HepG2 (cell line): Measurements from ENCODE around the gene MB21D2. TPM values are rescaled to one million over a fixed set of nuclear protein-coding genes. Genes with fewer than 3 reads are reported as not detected.

ENCODE experiments used
- ATF7-NPFF ChIP-seq: sonication (generic); formaldehyde crosslinking; IDR thresholded peaks from 2 replicates; pipeline ENCODE4 v1.8.1; 2023; ENCODE audit warnings: mild to moderate bottlenecking, low read depth, missing genetic modification reagents, moderate library complexity
- FOXA1 ChIP-seq, 2 experiments: fragments of 450-650 bp in 1 of 2; sonication (generic) in 1 of 2; formaldehyde crosslinking in 1 of 2; IDR thresholded peaks; 2 replicates each; pipeline versions ENCODE4 v1.4.0 to v1.6.1; 2016 to 2020; ENCODE audit warnings: missing genetic modification reagents in 1 of 2
- GABPB1 ChIP-seq: IDR thresholded peaks from 2 replicates; pipeline ENCODE4 v1.6.1; 2016; ENCODE audit warnings: mild to moderate bottlenecking, missing genetic modification reagents, moderate library complexity, missing compliant biosample characterization
- KDM2A ChIP-seq: sonication (generic); formaldehyde crosslinking; IDR thresholded peaks from 2 replicates; pipeline ENCODE4 v1.4.0; 2020; ENCODE audit warnings: low read depth, missing genetic modification reagents, borderline replicate concordance
- KIAA2018 ChIP-seq: sonication (generic); formaldehyde crosslinking; IDR thresholded peaks from 2 replicates; pipeline ENCODE4 v1.5.0; 2020; ENCODE audit warnings: mild to moderate bottlenecking, missing genetic modification reagents, borderline replicate concordance
- NRL ChIP-seq: sonication (generic); formaldehyde crosslinking; IDR thresholded peaks from 2 replicates; pipeline ENCODE4 v1.5.0; 2020; ENCODE audit warnings: missing genetic modification reagents, mild to moderate bottlenecking, moderate library complexity, borderline replicate concordance
- POLR2A ChIP-seq, 2 experiments: IDR thresholded peaks; 2 replicates each; pipeline ENCODE4 v1.6.1; 2011; ENCODE audit warnings: low read depth in 2 of 2, low read length in 2 of 2, mild to moderate bottlenecking in 1 of 2, moderate library complexity in 1 of 2; ENCODE audit not compliant: insufficient read depth in 1 of 2
- POLR2AphosphoS5 ChIP-seq: IDR thresholded peaks from 2 replicates; pipeline ENCODE4 v1.6.1; 2012; ENCODE audit warnings: low read depth, low read length
- TBX2 ChIP-seq: sonication (generic); formaldehyde crosslinking; IDR thresholded peaks from 2 replicates; pipeline ENCODE4 v1.5.0; 2020; ENCODE audit warnings: missing genetic modification reagents, mild to moderate bottlenecking, borderline replicate concordance
- ZKSCAN1 ChIP-seq: fragments of 150-350 bp; IDR thresholded peaks from 2 replicates; pipeline ENCODE4 v1.6.1; 2014; ENCODE audit warnings: low read length
- ZNF282 ChIP-seq: fragments of 450-650 bp; IDR thresholded peaks from 2 replicates; pipeline ENCODE4 v1.6.1; 2018; ENCODE audit not compliant: partially characterized antibody
- ZNF839 ChIP-seq: sonication (generic); formaldehyde crosslinking; IDR thresholded peaks from 2 replicates; pipeline ENCODE4 v1.4.0; 2020; ENCODE audit warnings: missing genetic modification reagents, mild to moderate bottlenecking, borderline replicate concordance
- ZSCAN22 ChIP-seq: sonication (generic); formaldehyde crosslinking; IDR thresholded peaks from 2 replicates; pipeline ENCODE4 v1.4.0; 2020; ENCODE audit warnings: mild to moderate bottlenecking, missing genetic modification reagents
- polyA plus RNA-seq, 8 experiments: library from polyadenylated mRNA; depleted of rRNA in 3 of 8; stranded (reverse) in 7 of 8; unstranded in 1 of 8; fragments of >200 nt; fragmentation: Illumina TruSeq in 4 of 8; extraction: Trizol in 4 of 8; gene quantifications; 2 replicates each; pipeline versions ENCODE4 v1.2.1 to v1.2.3, GENCODE V29; 2011 to 2016; ENCODE audit warnings: low read depth in 4 of 8, missing spikeins in 1 of 8, mixed read lengths in 1 of 8; ENCODE audit not compliant: insufficient read depth in 1 of 8
- total RNA-seq, 5 experiments: library from RNA; depleted of rRNA; stranded (reverse); fragments of >200 nt; fragmentation: Illumina TruSeq; extraction: Trizol; gene quantifications; 2 replicates each; pipeline ENCODE4 v1.2.3, GENCODE V29; 2016; ENCODE audit warnings: low read depth in 1 of 5
- TF ChIP-seq, protein P1 (sequence below): sonication (generic); formaldehyde crosslinking; IDR thresholded peaks from 2 replicates; pipeline ENCODE4 v1.8.1; 2023; ENCODE audit warnings: mild to moderate bottlenecking, moderate library complexity, missing genetic modification reagents

MB21D2 gene
- total and polyA plus RNA-seq, 2 of the 13 experiments (the other 11 are each of a cell fraction or from before 2014, with no cell fraction given), result 0.90 to 1.6 TPM

- no peak for TF ChIP-seq ZNF282
- no peak for TF ChIP-seq FOXA1 (IDR thresholded peaks at IDR 0.05)
- 0 out of 2 replicates have a peak, but pooled peaks have one; percentile 12 for TF ChIP-seq FOXA1 (CRISPR knock-in tag; IDR thresholded peaks at IDR 0.05)
- TF ChIP-seq GABPB1 (CRISPR knock-in tag), result peak; percentile 52; the same call in 1 of the 2 replicates
- TF ChIP-seq, protein P1, sequence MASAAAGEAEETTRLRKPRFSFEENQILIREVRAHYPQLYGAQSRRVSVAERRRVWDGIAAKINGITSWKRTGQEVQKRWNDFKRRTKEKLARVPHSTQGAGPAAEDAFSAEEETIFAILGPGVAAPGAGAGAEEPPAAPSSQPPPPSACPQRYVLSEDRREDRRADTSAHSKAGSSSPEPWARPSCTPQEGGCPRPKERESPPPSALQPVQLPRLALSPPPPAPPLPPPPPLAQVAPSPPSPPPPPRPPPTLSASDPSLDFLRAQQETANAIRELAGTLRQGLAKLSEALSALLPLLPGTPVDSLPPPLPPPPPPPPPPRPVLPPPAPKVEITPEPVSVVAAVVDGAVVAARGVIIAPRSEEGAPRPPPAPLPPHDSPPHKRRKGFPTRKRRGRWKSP (CRISPR knock-in tag), result 0 out of 2 replicates have a peak, but pooled peaks have one; percentile 60
- TF ChIP-seq POLR2A (IDR thresholded peaks at IDR 0.05; ENCODE audit: insufficient read depth in 1 of 2, low read depth in 2 of 2, low read length in 2 of 2), result peak; percentile 19 to 35; a peak in 1 of 4 replicates
- TF ChIP-seq ZNF839 (CRISPR knock-in tag), result peak; percentile 65; the same call in 1 of the 2 replicates
- TF ChIP-seq NRL (CRISPR knock-in tag), result peak; percentile 50; the same call in 1 of the 2 replicates
- TF ChIP-seq KIAA2018 (CRISPR knock-in tag), result no peak
- no peak for TF ChIP-seq POLR2AphosphoS5
- TF ChIP-seq ATF7-NPFF (CRISPR knock-in tag), result 0 out of 2 replicates have a peak, but pooled peaks have one; percentile 54
- TF ChIP-seq ZKSCAN1, result no peak
- no peak for TF ChIP-seq ZSCAN22 (CRISPR knock-in tag)
- 0 out of 2 replicates have a peak, but pooled peaks have one; percentile 18 for TF ChIP-seq TBX2
- TF ChIP-seq KDM2A (CRISPR knock-in tag), result peak; percentile 48; the same call in 1 of the 2 replicates
These were observed at the start of gene MB21D2 (continued) for GRCh38 chr3:192917404-192918274.
